Neural cell (in vitro differentiated cells): ENCODE data around the gene GRHL3. TPM values are rescaled to one million over a fixed set of nuclear protein-coding genes. Genes with fewer than 3 reads are reported as not detected.

Experiments
- H2AFZ ChIP-seq: fragments of 200-600, 300-800 bp; sonication (generic), shearing (Covaris generic); 2 replicates; pipeline ENCODE4 v1.6.0; 2014; ENCODE audit warnings: low read depth, mild to moderate bottlenecking, antibody characterized with exemption, low read length, moderate library complexity
- H3F3A ChIP-seq: fragments of 200-600 bp; shearing (Covaris generic); 2 replicates; pipeline ENCODE4 v1.6.1; 2016; ENCODE audit warnings: mild to moderate bottlenecking, moderate library complexity, mixed read lengths, antibody characterized with exemption, low read length; ENCODE audit not compliant: insufficient read depth, poor library complexity, severe bottlenecking
- H3K27ac ChIP-seq: fragments of 200-600, 300-800 bp; sonication (generic), shearing (Covaris generic); 2 replicates; pipeline ENCODE4 v1.5.1; 2014; ENCODE audit warnings: mild to moderate bottlenecking, low read length, moderate library complexity
- H3K27me3 ChIP-seq: fragments of 300-800, 200-600 bp; sonication (generic), shearing (Covaris generic); 2 replicates; pipeline ENCODE4 v1.6.0; 2014; ENCODE audit warnings: mild to moderate bottlenecking, low read depth, low read length, moderate library complexity; ENCODE audit not compliant: insufficient read depth
- H3K36me3 ChIP-seq: fragments of 300-800, 200-600 bp; sonication (generic), shearing (Covaris generic); 2 replicates; pipeline ENCODE4 v1.5.1; 2014; ENCODE audit warnings: mild to moderate bottlenecking, antibody characterized with exemption, low read length, moderate library complexity; ENCODE audit not compliant: insufficient read depth
- H3K4me2 ChIP-seq: fragments of 300-800, 200-600 bp; sonication (generic), shearing (Covaris generic); 2 replicates; pipeline ENCODE4 v1.6.0; 2014; ENCODE audit warnings: mild to moderate bottlenecking, low read length
- H3K4me3 ChIP-seq: fragments of 300-800, 200-600 bp; sonication (generic), shearing (Covaris generic); 2 replicates; pipeline ENCODE4 v1.5.1; 2014; ENCODE audit warnings: mild to moderate bottlenecking, low read length, moderate library complexity
- H3K79me2 ChIP-seq: fragments of 200-600 bp; shearing (Covaris generic); replicated peaks from 2 replicates; pipeline ENCODE4 v1.6.0; 2014; ENCODE audit warnings: mild to moderate bottlenecking, low read length, moderate library complexity; ENCODE audit not compliant: insufficient read depth
- H3K9ac ChIP-seq: fragments of 300-800, 200-600 bp; sonication (generic), shearing (Covaris generic); 2 replicates; pipeline ENCODE4 v1.6.1; 2016; ENCODE audit warnings: mild to moderate bottlenecking, low read length, mixed read lengths
- H3K9me2 ChIP-seq: fragments of 200-600 bp; shearing (Covaris generic); 2 replicates; pipeline ENCODE4 v1.6.1; 2016; ENCODE audit warnings: mild to moderate bottlenecking, low read length, mixed read lengths; ENCODE audit not compliant: insufficient read depth
- H3K9me3 ChIP-seq: fragments of 200-600, 300-800 bp; sonication (generic), shearing (Covaris generic); 2 replicates; pipeline ENCODE4 v1.6.1; 2016; ENCODE audit warnings: mild to moderate bottlenecking, mixed run types, low read length, moderate library complexity, mixed read lengths
- H4K20me1 ChIP-seq: fragments of 200-600 bp; shearing (Covaris generic); 2 replicates; pipeline ENCODE4 v1.6.1; 2016; ENCODE audit warnings: mild to moderate bottlenecking, mixed run types; ENCODE audit not compliant: insufficient read depth
- EP300 ChIP-seq: fragments of 450-650 bp; conservative IDR thresholded peaks from 2 replicates; pipeline ENCODE4 v1.6.1; 2014; ENCODE audit warnings: antibody characterized with exemption, mild to moderate bottlenecking, moderate library complexity; ENCODE audit not compliant: poor library complexity, severe bottlenecking
- EZH2 ChIP-seq: fragments of 200-600, 300-800 bp; shearing (Covaris generic), sonication (generic); IDR thresholded peaks from 2 replicates; pipeline ENCODE4 v1.6.1; 2014; ENCODE audit warnings: antibody characterized with exemption, low read length, borderline replicate concordance, mild to moderate bottlenecking; ENCODE audit not compliant: insufficient read depth, poor library complexity, severe bottlenecking
- MXI1 ChIP-seq: fragments of 450-650 bp; conservative IDR thresholded peaks from 2 replicates; pipeline ENCODE4 v1.6.1; 2014; ENCODE audit warnings: antibody characterized with exemption, mild to moderate bottlenecking; ENCODE audit not compliant: poor library complexity, severe bottlenecking
- POLR2AphosphoS5 ChIP-seq: IDR thresholded peaks from 2 replicates; pipeline ENCODE4 v1.6.1; 2012
- RAD21 ChIP-seq: fragments of 450-650 bp; conservative IDR thresholded peaks from 2 replicates; pipeline ENCODE4 v1.6.1; 2014; ENCODE audit warnings: antibody characterized with exemption, mild to moderate bottlenecking, moderate library complexity
- SMC3 ChIP-seq: fragments of 450-650 bp; conservative IDR thresholded peaks from 2 replicates; pipeline ENCODE4 v1.6.1; 2014; ENCODE audit warnings: antibody characterized with exemption, mild to moderate bottlenecking, moderate library complexity; ENCODE audit not compliant: poor library complexity
- TAF1 ChIP-seq: IDR thresholded peaks from 2 replicates; pipeline ENCODE4 v1.6.1; 2012; ENCODE audit warnings: low read depth
- polyA plus RNA-seq: library from polyadenylated mRNA; depleted of rRNA; stranded (reverse); fragments of >200 nt; gene quantifications from 2 replicates; pipeline ENCODE4 v1.2.3, GENCODE V29; 2014
- TF ChIP-seq, protein P1 (sequence below): fragments of 450-650 bp; IDR thresholded peaks from 2 replicates; pipeline ENCODE4 v1.5.1; 2014; ENCODE audit warnings: antibody characterized with exemption, mild to moderate bottlenecking, moderate library complexity; ENCODE audit not compliant: poor library complexity, severe bottlenecking
- TF ChIP-seq, protein P2 (sequence below): IDR thresholded peaks from 2 replicates; pipeline ENCODE4 v1.6.1; 2012; ENCODE audit warnings: borderline replicate concordance

GRHL3 gene
- polyA plus RNA-seq, 1 donor from 2014 or later: not detected

DNA sequence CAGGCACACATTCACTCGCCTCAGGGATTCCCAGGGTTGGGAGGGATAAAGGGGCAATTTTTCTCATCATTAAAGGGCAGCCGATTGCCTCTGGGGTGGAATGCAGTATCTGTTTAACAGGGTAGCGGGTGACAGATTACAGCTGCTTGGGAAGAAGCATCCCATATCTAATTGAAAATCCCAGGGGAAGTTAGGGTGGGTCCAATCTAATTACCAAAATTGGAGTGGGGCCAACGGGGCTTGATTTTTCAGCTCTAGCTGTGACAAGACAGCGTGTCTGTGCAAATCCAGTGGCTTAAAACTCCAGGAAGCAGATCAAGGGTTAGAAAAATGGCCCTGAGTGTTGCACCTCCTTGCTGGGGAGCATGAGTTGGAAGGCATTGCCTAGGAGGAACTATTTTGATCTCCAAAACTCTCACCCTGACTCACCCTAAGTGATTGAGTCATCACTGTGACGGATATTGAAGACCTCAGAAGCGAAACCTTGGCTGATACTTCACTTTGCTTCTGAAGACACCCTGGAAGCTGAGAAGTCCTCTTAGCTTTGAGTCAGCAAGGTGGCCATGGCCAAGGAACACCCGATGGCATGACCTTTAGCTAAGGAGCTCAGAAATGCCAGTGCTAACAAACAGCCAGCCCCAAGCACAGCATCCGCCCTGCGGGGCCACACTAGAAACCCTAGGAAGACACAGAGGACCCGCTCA lies 46.0 kb downstream of the GRHL3 start:
- H3K4me2 ChIP-seq: no peak overlapping the region
- H4K20me1 ChIP-seq: no peaks in the 10 kb centered on the region
- TF ChIP-seq SMC3: no peak
- no peak for TF ChIP-seq RAD21
- TF ChIP-seq, protein P1, sequence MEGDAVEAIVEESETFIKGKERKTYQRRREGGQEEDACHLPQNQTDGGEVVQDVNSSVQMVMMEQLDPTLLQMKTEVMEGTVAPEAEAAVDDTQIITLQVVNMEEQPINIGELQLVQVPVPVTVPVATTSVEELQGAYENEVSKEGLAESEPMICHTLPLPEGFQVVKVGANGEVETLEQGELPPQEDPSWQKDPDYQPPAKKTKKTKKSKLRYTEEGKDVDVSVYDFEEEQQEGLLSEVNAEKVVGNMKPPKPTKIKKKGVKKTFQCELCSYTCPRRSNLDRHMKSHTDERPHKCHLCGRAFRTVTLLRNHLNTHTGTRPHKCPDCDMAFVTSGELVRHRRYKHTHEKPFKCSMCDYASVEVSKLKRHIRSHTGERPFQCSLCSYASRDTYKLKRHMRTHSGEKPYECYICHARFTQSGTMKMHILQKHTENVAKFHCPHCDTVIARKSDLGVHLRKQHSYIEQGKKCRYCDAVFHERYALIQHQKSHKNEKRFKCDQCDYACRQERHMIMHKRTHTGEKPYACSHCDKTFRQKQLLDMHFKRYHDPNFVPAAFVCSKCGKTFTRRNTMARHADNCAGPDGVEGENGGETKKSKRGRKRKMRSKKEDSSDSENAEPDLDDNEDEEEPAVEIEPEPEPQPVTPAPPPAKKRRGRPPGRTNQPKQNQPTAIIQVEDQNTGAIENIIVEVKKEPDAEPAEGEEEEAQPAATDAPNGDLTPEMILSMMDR: no peak
- TF ChIP-seq, protein P2, sequence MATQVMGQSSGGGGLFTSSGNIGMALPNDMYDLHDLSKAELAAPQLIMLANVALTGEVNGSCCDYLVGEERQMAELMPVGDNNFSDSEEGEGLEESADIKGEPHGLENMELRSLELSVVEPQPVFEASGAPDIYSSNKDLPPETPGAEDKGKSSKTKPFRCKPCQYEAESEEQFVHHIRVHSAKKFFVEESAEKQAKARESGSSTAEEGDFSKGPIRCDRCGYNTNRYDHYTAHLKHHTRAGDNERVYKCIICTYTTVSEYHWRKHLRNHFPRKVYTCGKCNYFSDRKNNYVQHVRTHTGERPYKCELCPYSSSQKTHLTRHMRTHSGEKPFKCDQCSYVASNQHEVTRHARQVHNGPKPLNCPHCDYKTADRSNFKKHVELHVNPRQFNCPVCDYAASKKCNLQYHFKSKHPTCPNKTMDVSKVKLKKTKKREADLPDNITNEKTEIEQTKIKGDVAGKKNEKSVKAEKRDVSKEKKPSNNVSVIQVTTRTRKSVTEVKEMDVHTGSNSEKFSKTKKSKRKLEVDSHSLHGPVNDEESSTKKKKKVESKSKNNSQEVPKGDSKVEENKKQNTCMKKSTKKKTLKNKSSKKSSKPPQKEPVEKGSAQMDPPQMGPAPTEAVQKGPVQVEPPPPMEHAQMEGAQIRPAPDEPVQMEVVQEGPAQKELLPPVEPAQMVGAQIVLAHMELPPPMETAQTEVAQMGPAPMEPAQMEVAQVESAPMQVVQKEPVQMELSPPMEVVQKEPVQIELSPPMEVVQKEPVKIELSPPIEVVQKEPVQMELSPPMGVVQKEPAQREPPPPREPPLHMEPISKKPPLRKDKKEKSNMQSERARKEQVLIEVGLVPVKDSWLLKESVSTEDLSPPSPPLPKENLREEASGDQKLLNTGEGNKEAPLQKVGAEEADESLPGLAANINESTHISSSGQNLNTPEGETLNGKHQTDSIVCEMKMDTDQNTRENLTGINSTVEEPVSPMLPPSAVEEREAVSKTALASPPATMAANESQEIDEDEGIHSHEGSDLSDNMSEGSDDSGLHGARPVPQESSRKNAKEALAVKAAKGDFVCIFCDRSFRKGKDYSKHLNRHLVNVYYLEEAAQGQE: no peak
- TF ChIP-seq EZH2: no peak
- TF ChIP-seq POLR2AphosphoS5: no peak
- no peak for TF ChIP-seq MXI1
- TF ChIP-seq TAF1: no peak
- H3K27me3 ChIP-seq: no peaks in the 10 kb centered on the region
- H3K79me2 ChIP-seq: no peaks in the 10 kb centered on the region
- no peaks in the 10 kb centered on the region for H3K9me2 ChIP-seq
- H2AFZ ChIP-seq: no peak overlapping the region
- no peaks in the 10 kb centered on the region for H3F3A ChIP-seq
- H3K27ac ChIP-seq: no peak overlapping the region
- no peak overlapping the region for H3K4me3 ChIP-seq
- H3K9ac ChIP-seq: no peak overlapping the region
- no peaks in the 10 kb centered on the region for H3K9me3 ChIP-seq
- no peaks in the 10 kb centered on the region for H3K36me3 ChIP-seq

GRCh38 chr1:24366707-24367106 lies 47.5 kb downstream of the GRHL3 start:
- no peaks in the 10 kb centered on the region for H3K27me3 ChIP-seq
- no peaks in the 10 kb centered on the region for H3F3A ChIP-seq
- H3K4me3 ChIP-seq: no peak overlapping the region
- no peak overlapping the region for H2AFZ ChIP-seq
- H3K9ac ChIP-seq: no peak overlapping the region
- no peaks in the 10 kb centered on the region for H3K9me3 ChIP-seq
- TF ChIP-seq EP300: no peak
- no peak for TF ChIP-seq RAD21
- no peak for TF ChIP-seq POLR2AphosphoS5
- no peak for TF ChIP-seq MXI1
- no peak for TF ChIP-seq SMC3
- no peaks in the 10 kb centered on the region for H3K79me2 ChIP-seq
- no peaks in the 10 kb centered on the region for H3K9me2 ChIP-seq
- no peaks in the 10 kb centered on the region for H3K36me3 ChIP-seq
- H4K20me1 ChIP-seq: no peaks in the 10 kb centered on the region
- no peak overlapping the region for H3K27ac ChIP-seq
- no peak overlapping the region for H3K4me2 ChIP-seq
